GM23338 (cell line): Measurements from ENCODE around the gene CPLX3. TPM values are rescaled to one million over a fixed set of nuclear protein-coding genes. Genes with fewer than 3 reads are reported as not detected.

Experiments
- ATAC-seq: fragments of 200-7000 bp; cut with Tn5 transposase; 3 replicates; pipeline ENCODE4 v1.9.1; 2020
- DNase-seq: peaks from one replicate; pipeline ENCODE4 v3.0.0-alpha.2; 2015; ENCODE audit warnings: low spot score
- H2AFZ ChIP-seq: fragments of 200-600 bp; sonication (generic); 2 replicates; pipeline ENCODE4 v1.8.0; 2016; ENCODE audit warnings: antibody characterized with exemption, mild to moderate bottlenecking, moderate library complexity
- H3F3A ChIP-seq: fragments of 200-600 bp; sonication (generic); replicated peaks from 2 replicates; pipeline ENCODE4 v1.8.0; 2017; ENCODE audit warnings: antibody characterized with exemption, mixed run types, low read depth
- H3K27ac ChIP-seq: fragments of 200-600 bp; sonication (generic); 2 replicates; pipeline ENCODE4 v1.6.1; 2016; ENCODE audit warnings: low read depth
- H3K27me3 ChIP-seq: fragments of 200-600 bp; sonication (generic); 2 replicates; pipeline ENCODE4 v1.8.0; 2016; ENCODE audit warnings: mild to moderate bottlenecking, mixed run types, moderate library complexity; ENCODE audit not compliant: insufficient read depth
- H3K36me3 ChIP-seq: fragments of 200-600 bp; sonication (generic); 2 replicates; pipeline ENCODE4 v1.8.0; 2016; ENCODE audit warnings: mild to moderate bottlenecking; ENCODE audit not compliant: insufficient read depth
- H3K4me1 ChIP-seq: fragments of 200-600 bp; sonication (generic); 2 replicates; pipeline ENCODE4 v1.8.0; 2016; ENCODE audit warnings: mild to moderate bottlenecking, moderate library complexity; ENCODE audit not compliant: insufficient read depth
- H3K4me2 ChIP-seq: fragments of 200-600 bp; sonication (generic); 2 replicates; pipeline ENCODE4 v1.7.1; 2017; ENCODE audit warnings: mixed run types
- H3K4me3 ChIP-seq: fragments of 200-600 bp; sonication (generic); 2 replicates; pipeline ENCODE4 v1.6.1; 2016; ENCODE audit warnings: mixed run types
- H3K79me2 ChIP-seq: fragments of 200-600 bp; sonication (generic); replicated peaks from 2 replicates; pipeline ENCODE4 v1.8.0; 2017; ENCODE audit warnings: mild to moderate bottlenecking; ENCODE audit not compliant: insufficient read depth
- H3K9me2 ChIP-seq: fragments of 200-600 bp; sonication (generic); 2 replicates; pipeline ENCODE4 v1.8.0; 2017; ENCODE audit not compliant: insufficient read depth
- H4K20me1 ChIP-seq: fragments of 200-600 bp; sonication (generic); replicated peaks from 2 replicates; pipeline ENCODE4 v1.8.0; 2017; ENCODE audit warnings: mild to moderate bottlenecking; ENCODE audit not compliant: insufficient read depth
- H3K27ac Mint-ChIP-seq: 2 replicates; pipeline ENCODE4 v1.8.0; 2020; ENCODE audit warnings: inconsistent platforms, mild to moderate bottlenecking, moderate library complexity, mixed read lengths
- H3K27me3 Mint-ChIP-seq: 3 replicates; pipeline ENCODE4 v1.8.0; 2022; ENCODE audit warnings: low read depth, mild to moderate bottlenecking, moderate library complexity, mixed read lengths, inconsistent platforms; ENCODE audit not compliant: insufficient read depth, poor library complexity
- H3K36me3 Mint-ChIP-seq: 3 replicates; pipeline ENCODE4 v1.8.0; 2021; ENCODE audit warnings: low read depth, mild to moderate bottlenecking, inconsistent platforms, moderate library complexity, mixed read lengths
- H3K4me1 Mint-ChIP-seq: 3 replicates; pipeline ENCODE4 v1.8.0; 2020; ENCODE audit warnings: mild to moderate bottlenecking, inconsistent platforms, mixed read lengths
- H3K4me3 Mint-ChIP-seq: 3 replicates; pipeline ENCODE4 v1.8.0; 2021; ENCODE audit warnings: moderate library complexity, mild to moderate bottlenecking, inconsistent platforms, mixed read lengths
- H3K9me3 Mint-ChIP-seq: 3 replicates; pipeline ENCODE4 v1.8.0; 2020; ENCODE audit warnings: moderate library complexity, mild to moderate bottlenecking, inconsistent platforms, mixed read lengths
- CTCF ChIP-seq, 2 experiments: fragments of 200-600 bp in 1 of 2; sonication (generic) in 1 of 2; conservative IDR thresholded peaks; 2 replicates each; pipeline versions ENCODE4 v1.5.1 to v1.6.1; 2016 to 2017; ENCODE audit warnings: antibody characterized with exemption in 2 of 2, low read depth in 2 of 2, mild to moderate bottlenecking in 2 of 2, moderate library complexity in 1 of 2
- JUNB ChIP-seq: IDR thresholded peaks from one replicate; pipeline ENCODE4 v1.6.1; 2016; ENCODE audit warnings: antibody characterized with exemption; ENCODE audit not compliant: unreplicated experiment
- NANOG ChIP-seq: IDR thresholded peaks from 2 replicates; pipeline ENCODE4 v1.6.1; 2016; ENCODE audit warnings: antibody characterized with exemption, borderline replicate concordance
- POLR2AphosphoS5 ChIP-seq: IDR thresholded peaks from 2 replicates; pipeline ENCODE4 v1.6.1; 2016; ENCODE audit warnings: antibody characterized with exemption, low read depth
- REST ChIP-seq: IDR thresholded peaks from one replicate; pipeline ENCODE4 v1.6.1; 2018; ENCODE audit warnings: antibody characterized with exemption; ENCODE audit not compliant: unreplicated experiment
- ZNF331 ChIP-seq: fragments of 250-450 bp; sonication (Bioruptor Pico); IDR thresholded peaks from 2 replicates; pipeline ENCODE4 v1.5.0; 2020; ENCODE audit warnings: low read depth, mild to moderate bottlenecking, moderate library complexity
- polyA plus RNA-seq: library from polyadenylated mRNA; unstranded; fragments of >200 nt; fragmentation: Nextera tagmentation; extraction: Ambion mirVana; gene quantifications from 2 replicates; pipeline ENCODE4 v1.2.1, GENCODE V29; 2016
- total RNA-seq: library from RNA; depleted of rRNA; stranded (reverse); fragments of >200 nt; shearing (Covaris generic); gene quantifications from 2 replicates; pipeline ENCODE4 v1.2.3, GENCODE V29; 2014
- TF ChIP-seq, protein P1 (sequence below): fragments of 250-450 bp; sonication (Bioruptor Pico); IDR thresholded peaks from 2 replicates; pipeline ENCODE4 v1.5.0; 2020; ENCODE audit warnings: mild to moderate bottlenecking, moderate library complexity

Gene CPLX3
- total and polyA plus RNA-seq, 2 experiments from 2014 or later, result 0.66 TPM; not detected in 1

GRCh38 chr15:74844319-74845207 is 18.1 kb downstream of the CPLX3 start:
- H3K36me3 Mint-ChIP-seq, result peaks cover 30% of the 10 kb centered on the region
- no peak for ATAC-seq
- Histone ChIP-seq H3K9me2 (no peaks in the 10 kb centered on the region), H3K4me1 (peaks cover 9% of the 10 kb centered on the region), H3F3A (0 out of 2 replicates have a peak, but pooled peaks cover 5% of the 10 kb centered on the region), H3K27ac (no peak overlapping the region), H3K79me2 (no peaks in the 10 kb centered on the region), H2AFZ (no peak overlapping the region), H3K27me3 (no peaks in the 10 kb centered on the region), H3K4me2 (no peak overlapping the region), H3K4me3 (no peak overlapping the region), H3K36me3 (no peaks in the 10 kb centered on the region; the same call in 1 of the 2 replicates), H4K20me1 (no peaks in the 10 kb centered on the region; the same call in 1 of the 2 replicates)
- H3K9me3 Mint-ChIP-seq, result no peaks in the 10 kb centered on the region
- TF ChIP-seq JUNB (no peak), REST (no peak), CTCF (conservative IDR thresholded peaks at IDR 0.05; ENCODE audit: low read depth in 2 of 2) (no peak), ZNF331 (CRISPR knock-in tag) (no peak), NANOG (no peak), POLR2AphosphoS5 (no peak)
- TF ChIP-seq, protein P1, sequence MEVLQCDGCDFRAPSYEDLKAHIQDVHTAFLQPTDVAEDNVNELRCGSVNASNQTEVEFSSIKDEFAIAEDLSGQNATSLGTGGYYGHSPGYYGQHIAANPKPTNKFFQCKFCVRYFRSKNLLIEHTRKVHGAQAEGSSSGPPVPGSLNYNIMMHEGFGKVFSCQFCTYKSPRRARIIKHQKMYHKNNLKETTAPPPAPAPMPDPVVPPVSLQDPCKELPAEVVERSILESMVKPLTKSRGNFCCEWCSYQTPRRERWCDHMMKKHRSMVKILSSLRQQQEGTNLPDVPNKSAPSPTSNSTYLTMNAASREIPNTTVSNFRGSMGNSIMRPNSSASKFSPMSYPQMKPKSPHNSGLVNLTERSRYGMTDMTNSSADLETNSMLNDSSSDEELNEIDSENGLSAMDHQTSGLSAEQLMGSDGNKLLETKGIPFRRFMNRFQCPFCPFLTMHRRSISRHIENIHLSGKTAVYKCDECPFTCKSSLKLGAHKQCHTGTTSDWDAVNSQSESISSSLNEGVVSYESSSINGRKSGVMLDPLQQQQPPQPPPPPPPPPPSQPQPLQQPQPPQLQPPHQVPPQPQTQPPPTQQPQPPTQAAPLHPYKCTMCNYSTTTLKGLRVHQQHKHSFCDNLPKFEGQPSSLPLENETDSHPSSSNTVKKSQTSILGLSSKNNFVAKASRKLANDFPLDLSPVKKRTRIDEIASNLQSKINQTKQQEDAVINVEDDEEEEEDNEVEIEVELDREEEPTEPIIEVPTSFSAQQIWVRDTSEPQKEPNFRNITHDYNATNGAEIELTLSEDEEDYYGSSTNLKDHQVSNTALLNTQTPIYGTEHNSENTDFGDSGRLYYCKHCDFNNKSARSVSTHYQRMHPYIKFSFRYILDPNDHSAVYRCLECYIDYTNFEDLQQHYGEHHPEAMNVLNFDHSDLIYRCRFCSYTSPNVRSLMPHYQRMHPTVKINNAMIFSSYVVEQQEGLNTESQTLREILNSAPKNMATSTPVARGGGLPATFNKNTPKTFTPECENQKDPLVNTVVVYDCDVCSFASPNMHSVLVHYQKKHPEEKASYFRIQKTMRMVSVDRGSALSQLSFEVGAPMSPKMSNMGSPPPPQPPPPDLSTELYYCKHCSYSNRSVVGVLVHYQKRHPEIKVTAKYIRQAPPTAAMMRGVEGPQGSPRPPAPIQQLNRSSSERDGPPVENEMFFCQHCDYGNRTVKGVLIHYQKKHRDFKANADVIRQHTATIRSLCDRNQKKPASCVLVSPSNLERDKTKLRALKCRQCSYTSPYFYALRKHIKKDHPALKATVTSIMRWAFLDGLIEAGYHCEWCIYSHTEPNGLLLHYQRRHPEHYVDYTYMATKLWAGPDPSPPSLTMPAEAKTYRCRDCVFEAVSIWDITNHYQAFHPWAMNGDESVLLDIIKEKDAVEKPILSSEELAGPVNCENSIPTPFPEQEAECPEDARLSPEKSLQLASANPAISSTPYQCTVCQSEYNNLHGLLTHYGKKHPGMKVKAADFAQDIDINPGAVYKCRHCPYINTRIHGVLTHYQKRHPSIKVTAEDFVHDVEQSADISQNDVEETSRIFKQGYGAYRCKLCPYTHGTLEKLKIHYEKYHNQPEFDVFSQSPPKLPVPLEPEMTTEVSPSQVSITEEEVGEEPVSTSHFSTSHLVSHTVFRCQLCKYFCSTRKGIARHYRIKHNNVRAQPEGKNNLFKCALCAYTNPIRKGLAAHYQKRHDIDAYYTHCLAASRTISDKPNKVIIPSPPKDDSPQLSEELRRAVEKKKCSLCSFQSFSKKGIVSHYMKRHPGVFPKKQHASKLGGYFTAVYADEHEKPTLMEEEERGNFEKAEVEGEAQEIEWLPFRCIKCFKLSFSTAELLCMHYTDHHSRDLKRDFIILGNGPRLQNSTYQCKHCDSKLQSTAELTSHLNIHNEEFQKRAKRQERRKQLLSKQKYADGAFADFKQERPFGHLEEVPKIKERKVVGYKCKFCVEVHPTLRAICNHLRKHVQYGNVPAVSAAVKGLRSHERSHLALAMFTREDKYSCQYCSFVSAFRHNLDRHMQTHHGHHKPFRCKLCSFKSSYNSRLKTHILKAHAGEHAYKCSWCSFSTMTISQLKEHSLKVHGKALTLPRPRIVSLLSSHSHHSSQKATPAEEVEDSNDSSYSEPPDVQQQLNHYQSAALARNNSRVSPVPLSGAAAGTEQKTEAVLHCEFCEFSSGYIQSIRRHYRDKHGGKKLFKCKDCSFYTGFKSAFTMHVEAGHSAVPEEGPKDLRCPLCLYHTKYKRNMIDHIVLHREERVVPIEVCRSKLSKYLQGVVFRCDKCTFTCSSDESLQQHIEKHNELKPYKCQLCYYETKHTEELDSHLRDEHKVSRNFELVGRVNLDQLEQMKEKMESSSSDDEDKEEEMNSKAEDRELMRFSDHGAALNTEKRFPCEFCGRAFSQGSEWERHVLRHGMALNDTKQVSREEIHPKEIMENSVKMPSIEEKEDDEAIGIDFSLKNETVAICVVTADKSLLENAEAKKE (CRISPR knock-in tag), result no peak
- peaks cover 22% of the 10 kb centered on the region for H3K4me1 Mint-ChIP-seq
- no peak for DNase-seq
- H3K27me3 Mint-ChIP-seq, result peaks cover 16% of the 10 kb centered on the region
- H3K27ac Mint-ChIP-seq, result no peak overlapping the region
- H3K4me3 Mint-ChIP-seq, result no peak overlapping the region; the same call in 2 of the 3 replicates
